SJSA1 (cell line): ENCODE data around the gene KRTAP29-1. TPM values are rescaled to one million over a fixed set of nuclear protein-coding genes. Genes with fewer than 3 reads are reported as not detected.
A peak's percentile ranks its signal among the peaks of the same experiment; 100 is the strongest.
"Not testable (repeated sequence)": the region's sequence is repeated elsewhere in the genome, so short reads cannot be mapped to it uniquely, and the experiment has no call there.

Source experiments
- DNase-seq, 2 experiments: peaks; one replicate each; pipeline ENCODE4 v3.0.0-alpha.2; 2015 to 2020; ENCODE audit warnings: low spot score in 2 of 2, low read depth in 1 of 2
- H3K27ac ChIP-seq: fragments of 250-450 bp; sonication (Bioruptor Pico); 2 replicates; pipeline ENCODE4 v1.5.1; 2020; ENCODE audit warnings: mild to moderate bottlenecking, moderate library complexity
- H3K27me3 ChIP-seq: fragments of 250-450 bp; sonication (Bioruptor Pico); replicated peaks from 2 replicates; pipeline ENCODE4 v1.5.1; 2020; ENCODE audit warnings: mild to moderate bottlenecking, moderate library complexity
- H3K36me3 ChIP-seq: fragments of 250-450 bp; sonication (Bioruptor Pico); 2 replicates; pipeline ENCODE4 v1.5.1; 2020; ENCODE audit warnings: mild to moderate bottlenecking
- H3K4me1 ChIP-seq: fragments of 250-450 bp; sonication (Bioruptor Pico); replicated peaks from 2 replicates; pipeline ENCODE4 v1.6.1; 2021; ENCODE audit warnings: mild to moderate bottlenecking
- H3K4me3 ChIP-seq: fragments of 250-450 bp; sonication (Bioruptor Pico); 2 replicates; pipeline ENCODE4 v1.5.1; 2020; ENCODE audit warnings: mild to moderate bottlenecking
- H3K9me3 ChIP-seq: fragments of 250-450 bp; sonication (Bioruptor Pico); replicated peaks from 2 replicates; pipeline ENCODE4 v1.5.1; 2020; ENCODE audit warnings: mild to moderate bottlenecking
- total RNA-seq: library from RNA; depleted of rRNA; stranded (reverse); fragments of >200 nt; shearing (Covaris generic); gene quantifications from 2 replicates; pipeline ENCODE4 v1.2.3, GENCODE V29; 2014; rRNA removed

The KRTAP29-1 gene
- not detected in 2 replicates for total RNA-seq

GRCh38 chr17:41301916-41302901 lies at the start of gene KRTAP29-1:
KRTAP29-1 (minus strand) TSS chr17:41302851; CDS start chr17:41302851, 0 bp downstream.
- no peak for DNase-seq
- Histone ChIP-seq H3K27ac (no peak within 1 kb of the TSS), H3K4me1 (0 out of 2 replicates have a peak, but pooled peaks cover 3% of the 10 kb centered on the region), H3K36me3 (no peaks in the 10 kb centered on the region), H3K4me3 (no peak within 1 kb of the TSS), H3K9me3 (no peaks in the 10 kb centered on the region), H3K27me3 (no peaks in the 10 kb centered on the region)

- no peaks in the 10 kb centered on the region; the same call in none of the 2 replicates for H3K4me1 ChIP-seq
- no peaks in the 10 kb centered on the region for H3K9me3 ChIP-seq
- no peak overlapping the region for H3K27ac ChIP-seq
- DNase-seq = no peak
- no peaks in the 10 kb centered on the region for H3K36me3 ChIP-seq
- H3K27me3 ChIP-seq = no peaks in the 10 kb centered on the region
- H3K4me3 ChIP-seq = no peak overlapping the region
These were observed 48.5 kb upstream of the KRTAP29-1 start for GRCh38 chr17:41351177-41351576.

- not testable (repeated sequence) for H3K27ac ChIP-seq, H3K4me3 ChIP-seq, H3K9me3 ChIP-seq, H3K27me3 ChIP-seq, H3K4me1 ChIP-seq, H3K36me3 ChIP-seq, DNase-seq
These were observed 47.8 kb upstream of the KRTAP29-1 start, which contains the start of gene KRT33A for GRCh38 chr17:41350381-41350878. KRT33A (minus strand) TSS chr17:41350828; CDS start chr17:41350767, 61 bp downstream.

GRCh38 chr17:41347869-41348760 lies 45.5 kb upstream of the KRTAP29-1 start:
- Histone ChIP-seq H3K27ac (no peak overlapping the region), H3K9me3 (no peaks in the 10 kb centered on the region), H3K36me3 (no peaks in the 10 kb centered on the region), H3K4me1 (no peaks in the 10 kb centered on the region; the same call in 1 of the 2 replicates), H3K4me3 (no peak overlapping the region), H3K27me3 (no peaks in the 10 kb centered on the region)
- peak in 1 of 2 experiments; percentile 25 for DNase-seq

- H3K9me3 ChIP-seq, H3K4me3 ChIP-seq, H3K36me3 ChIP-seq, H3K27me3 ChIP-seq, H3K27ac ChIP-seq, H3K4me1 ChIP-seq: not testable (repeated sequence)
- DNase-seq = peak in 1 of 2 experiments; percentile 13
These were observed 43.8 kb upstream of the KRTAP29-1 start for GRCh38 chr17:41346421-41346820.

- Histone ChIP-seq H3K4me3 (no peak overlapping the region), H3K27me3 (no peaks in the 10 kb centered on the region), H3K27ac (no peak overlapping the region), H3K4me1 (no peaks in the 10 kb centered on the region; the same call in 1 of the 2 replicates), H3K9me3 (no peaks in the 10 kb centered on the region; the same call in 1 of the 2 replicates), H3K36me3 (no peaks in the 10 kb centered on the region)
- DNase-seq = no peak
These were observed 43.3 kb upstream of the KRTAP29-1 start for GRCh38 chr17:41345992-41346391.

GRCh38 chr17:41343029-41343428 lies 40.4 kb upstream of the KRTAP29-1 start:
- no peak for DNase-seq
- Histone ChIP-seq H3K4me3 (no peak overlapping the region), H3K27me3 (no peaks in the 10 kb centered on the region), H3K27ac (no peak overlapping the region), H3K9me3 (no peaks in the 10 kb centered on the region; the same call in 1 of the 2 replicates), H3K4me1 (peaks cover 13% of the 10 kb centered on the region), H3K36me3 (no peaks in the 10 kb centered on the region)

GRCh38 chr17:41340934-41341861 lies 38.5 kb upstream of the KRTAP29-1 start:
- Histone ChIP-seq H3K4me3 (no peak overlapping the region), H3K9me3 (no peaks in the 10 kb centered on the region; the same call in 1 of the 2 replicates), H3K4me1 (peaks cover 13% of the 10 kb centered on the region), H3K36me3 (no peaks in the 10 kb centered on the region), H3K27ac (no peak overlapping the region), H3K27me3 (no peaks in the 10 kb centered on the region)
- DNase-seq = no peak

GRCh38 chr17:41340494-41340893 lies 37.8 kb upstream of the KRTAP29-1 start:
- no peak overlapping the region for H3K4me3 ChIP-seq
- H3K9me3 ChIP-seq = no peaks in the 10 kb centered on the region; the same call in 1 of the 2 replicates
- H3K4me1 ChIP-seq = peaks cover 13% of the 10 kb centered on the region
- DNase-seq = no peak
- H3K36me3 ChIP-seq = no peaks in the 10 kb centered on the region
- H3K27me3 ChIP-seq = no peaks in the 10 kb centered on the region
- no peak overlapping the region for H3K27ac ChIP-seq

- H3K27me3 ChIP-seq = no peaks in the 10 kb centered on the region
- no peak overlapping the region for H3K27ac ChIP-seq
- peaks cover 13% of the 10 kb centered on the region for H3K4me1 ChIP-seq
- no peak for DNase-seq
- H3K4me3 ChIP-seq = no peak overlapping the region
- H3K36me3 ChIP-seq = no peaks in the 10 kb centered on the region
- H3K9me3 ChIP-seq = no peaks in the 10 kb centered on the region; the same call in 1 of the 2 replicates
These were observed 37.0 kb upstream of the KRTAP29-1 start for GRCh38 chr17:41339571-41340172.

- Histone ChIP-seq H3K9me3 (no peaks in the 10 kb centered on the region; the same call in 1 of the 2 replicates), H3K27ac (no peak overlapping the region), H3K4me1 (peaks cover 13% of the 10 kb centered on the region), H3K36me3 (no peaks in the 10 kb centered on the region), H3K27me3 (no peaks in the 10 kb centered on the region), H3K4me3 (no peak overlapping the region)
- DNase-seq = peak in 1 of 2 experiments; percentile 32
These were observed 36.4 kb upstream of the KRTAP29-1 start for GRCh38 chr17:41338961-41339485.

GRCh38 chr17:41335747-41336146 lies 33.1 kb upstream of the KRTAP29-1 start:
- no peak overlapping the region for H3K4me3 ChIP-seq
- no peak overlapping the region for H3K27ac ChIP-seq
- no peaks in the 10 kb centered on the region for H3K27me3 ChIP-seq
- H3K4me1 ChIP-seq = peaks cover 13% of the 10 kb centered on the region
- H3K9me3 ChIP-seq = no peaks in the 10 kb centered on the region
- H3K36me3 ChIP-seq = no peaks in the 10 kb centered on the region
- no peak for DNase-seq
